Gastroesophageal sphincter (tissue), 3 donors: Measurements from ENCODE around the gene OTOG.

Source experiments
- CTCF ChIP-seq, 4 experiments: fragments of 200-600 bp in 2 of 4; fragments of 450-650 bp in 2 of 4; sonication (generic) in 1 of 4; IDR thresholded peaks; one replicate each; pipeline ENCODE4 v1.5.1; 2017 to 2019; ENCODE audit warnings: antibody characterized with exemption in 4 of 4, mild to moderate bottlenecking in 2 of 4, moderate library complexity in 2 of 4
- POLR2A ChIP-seq, 2 donors: fragments of 450-650 bp; IDR thresholded peaks; one replicate each; pipeline ENCODE4 v1.6.1; 2017; ENCODE audit warnings: antibody characterized with exemption in 2 of 2, mild to moderate bottlenecking in 2 of 2, moderate library complexity in 1 of 2

GRCh38 chr11:17593466-17594245 lies 46.6 kb downstream of the OTOG start:
- no peak for TF ChIP-seq POLR2A (IDR thresholded peaks at IDR 0.05)
- TF ChIP-seq CTCF (IDR thresholded peaks at IDR 0.05), result no peak
